ENCODE measurements around the gene BST2. TPM values are rescaled to one million over a fixed set of nuclear protein-coding genes. Genes with fewer than 3 reads are reported as not detected.

Gene BST2
- total and polyA plus RNA-seq, 9 of the 15 experiments (the other 6 are each of a cell fraction or from before 2014, with no cell fraction given), result 11.2 to 232 (median 151) TPM

GRCh38 chr19:17394891-17395415, 10.5 kb downstream of the BST2 start (continued):
- TF ChIP-seq ZC3H11A (IDR thresholded peaks at IDR 0.05; ENCODE audit: low read depth, low read length) (no peak), PML (IDR thresholded peaks at IDR 0.05; ENCODE audit: low read length) (no peak), ZBTB49 (CRISPR knock-in tag; IDR thresholded peaks at IDR 0.05; ENCODE audit: borderline replicate concordance) (no peak), SMAD1 (IDR thresholded peaks at IDR 0.05; ENCODE audit: low read depth, low read length, partially characterized antibody) (no peak), STAT5A (IDR thresholded peaks at IDR 0.05; ENCODE audit: borderline replicate concordance, low read length) (no peak), SOX6 (IDR thresholded peaks at IDR 0.05) (peak; percentile 43; the same call in 1 of the 2 replicates), SRSF7 (optimal IDR thresholded peaks at IDR 0.05; ENCODE audit: low read depth, low read length) (no peak), BCLAF1 (IDR thresholded peaks at IDR 0.05; ENCODE audit: borderline replicate concordance in 1 of 2, control insufficient read depth in 1 of 2, low read depth in 2 of 2, low read length in 1 of 2) (no peak), ZNF79 (CRISPR knock-in tag; IDR thresholded peaks at IDR 0.05; ENCODE audit: low read depth) (no peak), ZNF253 (CRISPR knock-in tag; conservative IDR thresholded peaks at IDR 0.05) (no peak), PHB (CRISPR knock-in tag; IDR thresholded peaks at IDR 0.05) (no peak), ARID3A (IDR thresholded peaks at IDR 0.05; ENCODE audit: borderline replicate concordance, low read depth, low read length) (no peak), ZZZ3 (IDR thresholded peaks at IDR 0.05) (no peak), DDX20 (tag; IDR thresholded peaks at IDR 0.05; ENCODE audit: low read depth) (no peak), NR0B1 (IDR thresholded peaks at IDR 0.05; ENCODE audit: partially characterized antibody) (no peak), DNMT1 (IDR thresholded peaks at IDR 0.05) (no peak), KLF16 (IDR thresholded peaks at IDR 0.05) (no peak), CREB1 (IDR thresholded peaks at IDR 0.05) (no peak), CREB1 (CRISPR knock-in tag; IDR thresholded peaks at IDR 0.05) (peak; percentile 66), MAFK (IDR thresholded peaks at IDR 0.05; ENCODE audit: low read length) (no peak), RBBP5 (IDR thresholded peaks at IDR 0.05; ENCODE audit: borderline replicate concordance, insufficient read depth, low read length, poor library complexity, severe bottlenecking) (no peak), CHD2 (IDR thresholded peaks at IDR 0.05; ENCODE audit: low read depth, low read length) (no peak)
